ENCODE data around the gene SLC22A1. TPM values are rescaled to one million over a fixed set of nuclear protein-coding genes. Genes with fewer than 3 reads are reported as not detected.

The SLC22A1 gene
- total RNA-seq, 4 donors from 2014 or later, result 1.4 to 2.6 (median 1.5) TPM

DNA sequence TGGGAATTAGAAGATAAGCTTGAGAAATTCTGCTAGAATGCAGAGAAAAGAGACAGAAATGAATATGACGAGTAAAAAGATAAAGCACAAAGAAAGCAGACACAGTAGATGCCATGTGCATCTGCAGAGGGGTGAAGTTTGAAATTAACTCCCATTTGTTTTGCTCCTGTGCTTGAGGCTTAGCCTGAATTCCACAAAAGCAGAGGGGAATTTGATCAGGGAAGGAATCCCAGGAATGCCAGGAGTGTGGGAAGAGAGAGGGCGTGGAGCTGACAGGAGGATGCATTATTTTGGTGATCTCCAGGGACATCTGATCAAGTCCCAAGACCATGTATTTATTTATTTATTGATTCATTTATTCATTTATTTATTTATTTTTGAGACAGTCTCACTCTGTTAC, 55.6 kb downstream of the SLC22A1 start:
- TF ChIP-seq, protein P1, sequence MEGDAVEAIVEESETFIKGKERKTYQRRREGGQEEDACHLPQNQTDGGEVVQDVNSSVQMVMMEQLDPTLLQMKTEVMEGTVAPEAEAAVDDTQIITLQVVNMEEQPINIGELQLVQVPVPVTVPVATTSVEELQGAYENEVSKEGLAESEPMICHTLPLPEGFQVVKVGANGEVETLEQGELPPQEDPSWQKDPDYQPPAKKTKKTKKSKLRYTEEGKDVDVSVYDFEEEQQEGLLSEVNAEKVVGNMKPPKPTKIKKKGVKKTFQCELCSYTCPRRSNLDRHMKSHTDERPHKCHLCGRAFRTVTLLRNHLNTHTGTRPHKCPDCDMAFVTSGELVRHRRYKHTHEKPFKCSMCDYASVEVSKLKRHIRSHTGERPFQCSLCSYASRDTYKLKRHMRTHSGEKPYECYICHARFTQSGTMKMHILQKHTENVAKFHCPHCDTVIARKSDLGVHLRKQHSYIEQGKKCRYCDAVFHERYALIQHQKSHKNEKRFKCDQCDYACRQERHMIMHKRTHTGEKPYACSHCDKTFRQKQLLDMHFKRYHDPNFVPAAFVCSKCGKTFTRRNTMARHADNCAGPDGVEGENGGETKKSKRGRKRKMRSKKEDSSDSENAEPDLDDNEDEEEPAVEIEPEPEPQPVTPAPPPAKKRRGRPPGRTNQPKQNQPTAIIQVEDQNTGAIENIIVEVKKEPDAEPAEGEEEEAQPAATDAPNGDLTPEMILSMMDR (IDR thresholded peaks at IDR 0.05; ENCODE audit: low read depth), result no peak

DNA sequence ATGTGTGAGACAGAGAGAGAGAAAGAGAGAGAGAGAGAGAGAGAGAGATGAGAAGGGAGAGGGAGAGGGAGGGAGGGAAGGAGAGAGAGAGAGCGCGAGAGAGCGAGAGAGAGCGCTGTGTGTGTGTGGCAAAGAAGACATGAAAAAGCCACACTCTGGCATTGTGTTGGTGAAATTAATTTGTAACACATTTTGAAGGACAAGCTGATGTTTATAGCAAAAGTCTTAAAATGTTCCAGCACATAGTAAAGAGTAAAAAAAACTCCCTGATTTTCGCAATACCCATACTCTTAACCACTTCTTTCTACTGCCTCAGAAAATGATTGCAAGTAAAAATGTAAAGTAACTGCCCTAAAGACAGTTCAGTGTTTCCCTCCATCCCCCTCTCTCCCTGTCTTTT, 56.7 kb downstream of the SLC22A1 start:
- TF ChIP-seq, protein P1 (IDR thresholded peaks at IDR 0.05; ENCODE audit: low read depth), result no peak

DNA sequence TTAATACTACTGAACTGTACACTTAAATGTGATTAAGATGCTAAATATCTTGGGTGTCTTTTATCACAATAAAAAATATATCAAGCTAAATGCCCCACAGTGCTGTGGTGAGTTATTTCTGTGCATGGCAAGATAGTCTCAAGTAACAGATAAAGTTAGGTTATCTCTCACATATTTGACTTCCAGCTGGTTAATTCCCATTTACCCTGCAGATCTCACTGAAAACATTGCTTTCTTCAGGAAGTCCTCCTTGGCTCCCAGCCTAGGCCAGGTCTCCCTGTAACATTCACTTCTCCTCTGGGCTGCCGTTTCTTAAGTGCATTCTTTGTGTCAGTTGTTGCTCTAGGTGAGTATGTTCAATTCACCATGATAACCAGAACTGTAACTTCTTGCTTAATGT, 59.1 kb downstream of the SLC22A1 start:
- TF ChIP-seq, protein P1 (IDR thresholded peaks at IDR 0.05; ENCODE audit: low read depth), result no peak

DNA sequence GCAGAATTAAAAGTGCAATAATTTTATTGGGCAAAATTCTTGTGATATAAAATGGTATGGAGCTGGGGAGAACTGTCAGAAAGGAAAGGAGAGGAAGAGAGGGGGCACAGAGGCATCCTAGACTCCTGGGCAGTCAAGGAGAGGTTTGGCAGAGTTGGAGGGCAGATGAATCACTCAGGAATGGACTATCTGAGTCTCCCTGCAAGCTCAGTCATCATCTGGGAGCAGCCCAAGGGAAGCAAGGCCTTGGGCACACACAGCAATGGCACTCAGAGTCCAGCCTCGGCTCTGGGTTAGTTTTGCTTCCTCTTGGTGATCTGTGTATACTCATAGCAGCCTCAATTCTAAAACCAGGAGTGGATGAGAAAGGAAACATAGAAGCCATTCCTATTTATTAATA, 67.2 kb downstream of the SLC22A1 start:
- TF ChIP-seq, protein P1 (IDR thresholded peaks at IDR 0.05; ENCODE audit: low read depth), result no peak

DNA sequence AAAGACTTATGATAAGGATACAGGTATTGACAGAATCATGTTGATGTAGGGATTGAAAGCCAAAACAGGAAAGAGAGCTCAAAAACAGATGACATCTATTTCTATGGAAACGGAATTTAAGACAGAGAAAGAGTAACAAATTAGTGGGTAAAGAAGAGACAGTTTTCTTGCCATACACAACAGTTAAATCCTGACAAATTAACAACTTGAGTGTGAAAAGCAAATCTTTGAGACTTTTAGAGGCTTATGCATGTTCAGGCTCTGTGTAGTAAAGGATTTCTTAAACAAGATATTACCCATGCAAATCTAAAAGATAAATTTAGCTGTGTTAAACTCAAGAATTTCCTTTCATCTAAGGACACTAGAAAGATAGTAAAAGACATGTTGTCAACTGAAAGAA, 68.5 kb downstream of the SLC22A1 start:
- TF ChIP-seq, protein P1 (IDR thresholded peaks at IDR 0.05; ENCODE audit: low read depth), result no peak

DNA sequence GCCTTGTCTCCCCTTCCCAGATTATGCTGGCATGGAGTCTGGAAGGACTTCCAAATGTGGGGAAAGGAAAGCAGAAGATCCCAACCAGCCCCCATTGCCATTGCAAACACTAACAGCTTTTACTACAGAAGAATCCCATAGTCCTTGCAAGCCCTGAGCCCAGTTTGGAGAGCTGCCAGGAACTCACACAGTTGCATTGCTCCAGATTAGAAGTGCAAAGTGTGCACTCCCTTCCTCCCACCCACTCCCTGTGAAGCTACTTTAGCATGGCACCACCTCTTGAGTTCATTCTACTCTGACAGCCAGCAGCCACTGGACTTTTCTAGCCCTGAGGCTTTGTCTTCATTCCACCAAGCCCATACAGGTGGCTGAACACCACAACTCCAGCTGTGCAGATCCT, 69.4 kb downstream of the SLC22A1 start:
- TF ChIP-seq, protein P1 (IDR thresholded peaks at IDR 0.05; ENCODE audit: low read depth), result no peak

DNA sequence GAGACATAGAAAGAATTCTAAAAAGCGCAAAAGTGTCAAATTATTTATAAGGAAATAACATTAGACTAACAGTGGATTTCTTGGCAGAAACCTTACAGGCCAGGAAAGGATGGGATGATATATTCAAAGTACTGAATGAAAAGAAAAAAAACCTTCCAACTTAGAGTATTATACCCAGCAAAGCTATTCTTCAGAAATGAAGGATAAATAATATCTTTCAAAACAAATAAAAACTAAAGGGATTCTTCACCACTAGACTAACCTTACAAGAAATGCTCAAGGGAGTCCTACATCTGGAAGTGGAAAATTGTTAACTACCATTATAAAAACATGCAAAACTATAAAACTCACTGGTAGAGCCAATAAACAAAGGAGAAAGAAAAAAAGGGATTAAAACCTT, 71.2 kb downstream of the SLC22A1 start:
- TF ChIP-seq, protein P1 (IDR thresholded peaks at IDR 0.05; ENCODE audit: low read depth), result no peak
